CD4-positive, alpha-beta T cell treated with Interleukin-6 for 4 hours (primary cell): ENCODE results near the gene KIF16B.
"Not testable (repeated sequence)": the region's sequence is repeated elsewhere in the genome, so short reads cannot be mapped to it uniquely, and the experiment has no call there.

Experiments used
- DNase-seq: peaks from one replicate; pipeline ENCODE4 v3.0.0-alpha.2; 2020; ENCODE audit warnings: mixed read lengths

The KIF16B gene

GRCh38 chr20:16472045-16472872 lies 101.0 kb downstream of the KIF16B start:
- no peak for DNase-seq

DNA sequence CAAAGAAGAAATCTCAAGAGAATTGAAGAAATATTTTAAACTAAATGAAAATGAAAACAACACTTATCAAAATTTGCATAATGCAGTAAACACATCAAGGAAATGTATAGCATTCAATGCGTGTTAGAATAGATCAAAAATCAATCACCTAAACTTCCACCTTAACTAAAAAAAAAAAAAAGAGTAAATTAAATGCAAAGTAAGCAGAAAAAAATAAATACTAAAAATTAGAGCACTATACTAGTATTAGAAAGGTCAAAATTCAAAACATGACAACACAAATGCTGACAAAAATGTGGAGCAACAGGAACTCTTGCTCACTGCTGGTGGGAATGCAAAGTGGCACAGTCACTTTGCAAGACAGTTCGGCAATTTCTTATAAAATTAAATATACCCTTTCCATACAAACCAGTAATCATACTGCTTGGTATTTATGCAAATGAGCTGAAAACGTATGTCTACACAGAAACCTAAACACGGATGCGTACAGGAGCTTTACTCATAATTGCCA lies 103.8 kb downstream of the KIF16B start:
- no peak for DNase-seq

- DNase-seq: no peak
These were observed 110.5 kb downstream of the KIF16B start for GRCh38 chr20:16462711-16463110.

GRCh38 chr20:16459019-16459700 lies 114.1 kb downstream of the KIF16B start:
- no peak for DNase-seq

GRCh38 chr20:16457514-16457913 lies 115.7 kb downstream of the KIF16B start:
- no peak for DNase-seq

DNA sequence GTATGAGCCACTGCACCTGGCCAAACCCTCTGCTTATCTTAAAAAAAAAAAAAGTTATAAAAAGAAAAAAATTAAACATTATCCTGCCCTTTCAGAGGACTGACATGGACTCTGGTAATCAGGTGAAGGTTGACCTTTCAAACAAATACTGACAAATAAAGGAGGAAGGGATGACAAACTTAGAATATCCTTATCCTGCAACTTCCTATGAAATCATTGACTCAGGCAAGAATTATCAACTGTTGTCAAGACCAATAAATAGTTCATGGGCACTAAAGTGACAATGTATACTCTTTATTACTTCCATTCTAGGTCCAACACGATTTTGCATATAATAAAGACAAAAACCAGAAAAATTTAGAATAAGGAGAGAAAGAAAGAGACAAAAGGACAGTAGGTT lies 117.9 kb downstream of the KIF16B start:
- no peak for DNase-seq

DNA sequence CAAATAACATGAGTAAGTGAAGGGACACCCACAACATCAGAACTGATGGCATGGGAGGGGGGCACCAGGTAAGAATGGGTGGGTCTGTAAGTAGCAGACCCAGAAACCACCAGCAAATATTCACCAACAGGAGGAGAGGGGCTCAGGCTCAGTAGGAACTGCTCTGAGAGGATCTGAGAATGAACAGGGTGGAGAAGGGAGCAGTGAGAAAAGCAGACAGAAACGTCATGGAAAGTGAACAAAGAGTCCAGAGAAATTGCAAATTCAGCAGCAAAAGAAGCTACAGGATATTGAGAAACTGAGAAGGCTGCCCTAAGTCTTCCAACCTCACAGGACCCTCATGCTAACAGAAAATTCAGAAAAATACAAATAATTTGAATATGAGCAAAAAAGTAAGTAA lies 121.3 kb downstream of the KIF16B start:
- no peak for DNase-seq

DNA sequence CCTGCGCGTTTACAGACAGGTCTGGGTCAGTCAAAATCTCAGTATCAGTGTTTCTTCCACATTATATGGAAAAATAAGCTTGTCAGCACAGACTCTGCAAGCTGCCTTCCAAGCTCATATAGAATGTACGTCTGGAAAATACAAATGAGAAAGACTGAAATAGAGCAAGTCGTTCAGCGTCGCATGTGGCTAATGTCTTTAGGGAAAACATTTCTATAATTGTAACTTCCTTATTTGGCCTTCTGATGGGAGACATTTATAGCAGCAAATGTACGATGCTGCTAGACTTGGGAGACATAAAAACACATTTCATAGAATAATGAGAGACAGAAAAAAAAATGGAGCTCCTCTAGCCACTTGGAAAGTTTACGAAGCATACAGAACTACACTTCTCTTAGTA lies 122.2 kb downstream of the KIF16B start:
- no peak for DNase-seq

DNA sequence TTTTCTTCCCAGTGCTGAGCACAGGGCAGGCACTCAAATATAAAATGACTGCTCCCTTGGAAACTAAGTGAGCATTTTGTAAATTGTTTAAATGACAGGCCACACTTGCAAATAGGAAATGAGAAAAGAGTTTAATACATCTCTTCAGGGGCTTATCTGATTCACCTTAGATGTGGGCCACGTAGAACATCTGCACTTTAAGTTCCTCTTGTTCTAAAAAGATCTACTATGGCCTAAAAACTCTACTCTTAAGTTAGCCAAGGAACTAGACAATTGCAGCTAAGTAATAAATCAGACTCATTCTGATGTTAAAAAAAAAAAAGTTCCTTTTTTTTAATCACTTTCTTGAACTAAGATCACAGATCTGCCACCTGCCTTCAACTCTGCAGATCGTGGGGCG lies 126.3 kb downstream of the KIF16B start:
- no peak for DNase-seq

DNA sequence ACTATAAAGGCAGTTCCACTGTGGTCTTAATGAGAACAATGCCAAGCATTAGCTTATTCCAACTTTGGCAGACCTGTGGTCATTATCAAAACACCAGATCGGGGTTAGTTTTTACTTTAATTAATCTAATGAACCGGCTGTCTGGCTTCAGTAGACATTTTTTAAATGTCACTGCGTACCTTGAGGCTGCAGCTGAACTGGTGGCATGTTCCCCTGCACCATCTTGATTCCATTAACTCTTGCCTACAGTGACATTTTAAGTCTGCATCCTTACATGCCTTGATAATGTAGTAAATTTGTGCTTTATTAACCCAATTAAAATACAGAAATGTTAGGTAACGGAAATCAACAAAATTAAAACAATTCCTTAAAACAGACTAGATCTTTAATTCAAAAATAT lies 127.0 kb downstream of the KIF16B start:
- DNase-seq: no peak

- DNase-seq: no peak
These were observed 127.8 kb downstream of the KIF16B start for GRCh38 chr20:16445482-16445881.

DNA sequence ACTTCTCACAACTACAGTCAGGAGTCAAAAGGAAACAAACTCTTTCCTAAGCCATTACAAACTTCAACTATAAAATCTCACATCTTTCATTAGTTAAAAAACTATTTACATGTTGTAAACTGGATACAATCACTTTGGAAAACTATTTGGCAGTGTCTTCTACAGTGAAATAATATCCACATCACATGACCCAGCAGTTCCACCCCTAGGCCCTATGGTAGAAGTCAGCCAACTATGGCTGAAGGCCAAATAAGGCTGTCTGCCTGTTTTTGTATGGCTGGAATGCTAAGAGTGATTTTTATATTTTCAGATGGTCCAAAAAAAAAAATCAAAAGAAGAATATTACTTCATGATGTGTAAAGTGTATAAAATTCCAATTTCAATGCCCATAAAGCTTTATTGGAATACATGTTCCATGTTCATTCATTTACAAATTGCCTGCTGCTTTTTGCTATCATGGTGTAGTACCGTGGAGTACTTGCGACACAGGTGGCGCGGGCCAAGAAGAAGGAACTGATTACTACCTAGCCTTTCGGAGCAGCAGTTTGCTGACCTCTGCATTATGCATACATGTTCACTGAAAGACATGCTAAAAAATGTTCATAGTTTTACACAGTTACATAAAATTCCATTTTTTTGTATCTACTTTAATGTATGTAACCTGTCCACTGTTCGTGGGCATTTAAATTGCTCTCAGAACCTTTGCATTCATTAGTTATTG lies 129.0 kb downstream of the KIF16B start:
- DNase-seq: no peak

GRCh38 chr20:16441546-16442164 lies 131.6 kb downstream of the KIF16B start:
- no peak for DNase-seq

- no peak for DNase-seq
These were observed 132.6 kb downstream of the KIF16B start for GRCh38 chr20:16440686-16441085.

- not testable (repeated sequence) for DNase-seq
These were observed 133.7 kb downstream of the KIF16B start for GRCh38 chr20:16439540-16439939.

DNA sequence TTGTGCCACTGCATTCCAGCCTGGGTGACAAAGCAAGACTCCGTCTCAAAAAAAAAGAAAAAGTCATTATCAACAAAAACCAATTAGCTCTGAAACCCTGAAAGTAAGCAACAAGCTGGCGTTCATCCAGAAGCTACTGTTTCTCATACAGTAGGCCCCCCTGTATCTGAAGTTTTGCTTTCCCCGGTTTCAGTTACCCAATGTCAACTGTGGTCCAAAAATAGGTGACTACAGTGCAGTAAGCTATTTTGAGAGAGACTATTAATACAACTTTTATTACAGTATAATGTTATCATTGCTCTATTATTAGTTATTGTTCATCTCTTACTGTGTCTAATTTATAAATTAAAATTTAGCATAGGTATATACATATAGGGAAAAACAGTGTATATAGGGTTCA lies 135.1 kb downstream of the KIF16B start:
- no peak for DNase-seq

DNA sequence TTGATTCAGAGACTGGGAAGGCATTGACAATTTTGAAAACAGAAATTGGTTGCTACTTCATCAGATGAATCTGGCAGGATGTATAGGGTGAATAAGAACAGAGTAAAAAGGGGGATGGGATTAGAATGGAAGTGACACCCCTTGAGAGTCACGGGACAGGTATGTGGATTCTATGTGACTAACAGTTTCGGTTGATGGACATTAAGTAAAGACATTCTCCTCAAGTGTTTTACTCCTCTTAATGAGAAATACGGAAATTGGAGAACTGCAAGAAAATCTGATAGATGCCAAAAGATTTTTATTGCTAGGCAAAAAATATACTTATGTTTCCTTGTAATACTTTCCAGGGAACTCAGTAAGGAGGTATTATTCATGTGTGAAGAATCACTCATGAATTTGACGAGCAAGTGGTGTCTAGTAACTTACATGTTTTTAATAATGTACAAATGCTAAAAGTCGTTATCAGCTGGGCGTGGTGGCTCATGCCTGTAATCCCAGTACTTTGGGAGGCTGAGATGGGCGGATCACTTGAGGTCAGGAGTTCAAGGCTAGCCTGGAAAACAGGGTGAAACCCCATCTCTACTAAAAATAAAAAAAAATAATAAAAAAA lies 135.8 kb downstream of the KIF16B start:
- DNase-seq: no peak

DNA sequence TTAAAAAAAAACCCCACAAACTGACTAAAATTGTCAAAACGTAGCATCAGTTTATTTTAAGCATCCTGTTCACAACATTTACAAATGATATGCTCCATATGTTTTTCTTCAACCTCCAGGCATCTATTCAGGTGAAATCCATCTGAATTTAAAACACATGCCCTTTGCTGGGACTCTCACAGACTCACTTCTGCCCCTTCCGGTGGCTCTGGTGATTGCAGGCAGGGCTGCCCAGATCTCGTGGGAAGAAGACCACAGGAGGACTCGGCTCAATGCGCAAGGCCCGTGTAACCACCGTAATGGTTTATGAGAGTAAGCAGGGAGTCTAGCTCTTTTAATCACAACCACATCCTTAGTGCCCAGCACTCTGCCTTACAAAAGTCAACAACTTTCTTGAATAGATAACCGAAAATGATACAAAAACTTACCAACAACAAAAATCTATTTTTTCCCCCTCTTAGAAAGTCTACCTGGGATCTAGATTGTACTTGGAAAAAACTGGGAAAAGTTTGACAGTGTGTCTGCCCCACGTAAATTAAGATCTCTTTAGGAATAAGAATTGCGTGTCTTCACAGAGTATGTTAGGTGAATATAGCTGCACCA lies 139.1 kb downstream of the KIF16B start:
- peak; percentile 28 for DNase-seq

DNA sequence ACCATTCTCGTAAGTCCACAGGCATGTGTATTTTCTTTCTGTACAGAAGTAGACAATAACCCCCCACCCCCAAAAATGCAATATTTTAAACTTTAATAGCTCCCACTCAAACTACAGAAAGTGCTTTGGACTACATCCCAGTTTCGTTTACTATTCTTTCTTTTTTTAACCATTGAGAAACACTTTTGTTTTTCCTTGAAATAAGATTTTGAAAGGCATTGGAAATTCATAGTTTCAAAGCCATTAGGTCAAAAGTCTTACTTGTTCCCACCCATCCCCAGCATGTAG lies 140.0 kb downstream of the KIF16B start:
- DNase-seq: no peak

GRCh38 chr20:16432466-16433292 lies 140.6 kb downstream of the KIF16B start:
- no peak for DNase-seq

GRCh38 chr20:16428112-16428511 lies 145.1 kb downstream of the KIF16B start:
- DNase-seq: no peak

- DNase-seq: no peak
These were observed 145.7 kb downstream of the KIF16B start for GRCh38 chr20:16427571-16427970.
